ENCODE measurements around the gene NKX3-2. TPM values are rescaled to one million over a fixed set of nuclear protein-coding genes. Genes with fewer than 3 reads are reported as not detected.

The NKX3-2 gene
- total and polyA plus RNA-seq, 2 of the 4 experiments (the other 2 are of a cell fraction) = 0.05 TPM; not detected in 1

DNA sequence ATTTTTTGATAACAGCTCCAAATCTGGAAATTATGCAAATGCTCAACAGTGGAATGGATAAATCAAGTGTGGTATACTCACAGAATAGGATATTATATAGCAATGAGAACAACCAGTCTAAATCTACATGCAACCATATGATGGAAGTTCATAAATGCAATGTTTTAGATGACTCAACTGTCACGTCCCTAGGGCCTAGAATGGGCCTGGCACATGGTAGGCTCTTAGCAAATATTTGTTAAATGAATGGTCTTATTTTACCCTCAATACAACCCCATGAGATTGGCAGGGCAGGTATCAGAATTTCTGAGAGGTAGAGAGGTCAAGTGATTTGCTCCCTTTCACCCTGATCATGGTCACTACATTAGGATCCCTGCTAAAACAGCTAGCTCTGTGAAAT lies 14.6 kb upstream of the NKX3-2 start:
- Histone ChIP-seq H4K5ac (ENCODE audit: low read depth, low read length) (no peak overlapping the region), H3K4me1 (ENCODE audit: control insufficient read depth, insufficient read depth, low read length) (peaks cover 5% of the 10 kb centered on the region; the same call in 1 of the 2 replicates), H3K9ac (ENCODE audit: low read depth, low read length) (no peak overlapping the region), H3K79me1 (ENCODE audit: low read depth in 1 of 2, low read length in 2 of 2) (no peaks in the 10 kb centered on the region), H2BK20ac (ENCODE audit: low read depth, low read length) (peak overlapping the region; percentile 57; the same call in 1 of the 2 replicates), H3K27me3 (ENCODE audit: control insufficient read depth, insufficient read depth, low read length) (no peaks in the 10 kb centered on the region), H2BK15ac (ENCODE audit: low read depth, low read length) (peak overlapping the region; percentile 37; the same call in 1 of the 3 replicates), H2BK5ac (ENCODE audit: low read depth, low read length, poor library complexity, severe bottlenecking) (no peak overlapping the region), H3K36me3 (ENCODE audit: control insufficient read depth, insufficient read depth, low read length) (no peaks in the 10 kb centered on the region), H2AK5ac (ENCODE audit: low read depth, low read length) (no peak overlapping the region; the same call in 1 of the 2 replicates), H3K23ac (ENCODE audit: low read depth, low read length) (no peak overlapping the region), H3K4me3 (ENCODE audit: insufficient read depth, low read depth, low read length) (no peak overlapping the region), H3K4ac (ENCODE audit: low read depth, low read length) (no peak overlapping the region; the same call in 1 of the 2 replicates), H2AFZ (replicated peaks; ENCODE audit: low read length, poor library complexity) (no peak overlapping the region), H3K56ac (ENCODE audit: extremely low read depth, insufficient read depth, low read length) (no peak overlapping the region), H4K8ac (ENCODE audit: low read depth in 2 of 2, low read length in 2 of 2) (peak overlapping the region in 1 of 2 experiments; percentile 44; a peak in 1 of 4 replicates), H3K27ac (ENCODE audit: insufficient read depth, low read length) (no peak overlapping the region), H3K4me2 (ENCODE audit: low read depth, low read length) (peak overlapping the region; percentile 36; the same call in 1 of the 2 replicates), H3K18ac (ENCODE audit: low read depth, low read length) (no peak overlapping the region), H4K20me1 (ENCODE audit: insufficient read depth, low read length) (no peaks in the 10 kb centered on the region), H2AK9ac (replicated peaks; ENCODE audit: low read depth, low read length, poor library complexity) (no peak overlapping the region), H3K9me1 (ENCODE audit: insufficient read depth, low read length) (peaks cover 4% of the 10 kb centered on the region; the same call in 1 of the 2 replicates), H3K14ac (replicated peaks; ENCODE audit: low read depth, low read length) (peak overlapping the region; percentile 58; the same call in 1 of the 2 replicates), H2BK120ac (ENCODE audit: low read depth, low read length) (peak overlapping the region; percentile 60; the same call in 1 of the 2 replicates), H4K91ac (ENCODE audit: insufficient read depth, low read depth, low read length) (no peak overlapping the region), H3K9me3 (ENCODE audit: control insufficient read depth, insufficient read depth, low read length) (no peaks in the 10 kb centered on the region)
- in situ Hi-C loops (cut with MboI; ENCODE audit: low sequenced_read_pairs) = no loop called here
- no TSS peak for BruUV-seq (replicated peaks)
- TF ChIP-seq MXI1 (IDR thresholded peaks at IDR 0.05; ENCODE audit: borderline replicate concordance, low read depth, low read length) (no peak), SMC3 (IDR thresholded peaks at IDR 0.05; ENCODE audit: low read depth, low read length) (no peak), MAFK (IDR thresholded peaks at IDR 0.05; ENCODE audit: low read depth, low read length) (no peak), POLR2A (IDR thresholded peaks at IDR 0.05; ENCODE audit: low read depth, low read length) (no peak), NFE2L2 (IDR thresholded peaks at IDR 0.05; ENCODE audit: low read depth, low read length) (no peak)
- TF ChIP-seq, protein P1, sequence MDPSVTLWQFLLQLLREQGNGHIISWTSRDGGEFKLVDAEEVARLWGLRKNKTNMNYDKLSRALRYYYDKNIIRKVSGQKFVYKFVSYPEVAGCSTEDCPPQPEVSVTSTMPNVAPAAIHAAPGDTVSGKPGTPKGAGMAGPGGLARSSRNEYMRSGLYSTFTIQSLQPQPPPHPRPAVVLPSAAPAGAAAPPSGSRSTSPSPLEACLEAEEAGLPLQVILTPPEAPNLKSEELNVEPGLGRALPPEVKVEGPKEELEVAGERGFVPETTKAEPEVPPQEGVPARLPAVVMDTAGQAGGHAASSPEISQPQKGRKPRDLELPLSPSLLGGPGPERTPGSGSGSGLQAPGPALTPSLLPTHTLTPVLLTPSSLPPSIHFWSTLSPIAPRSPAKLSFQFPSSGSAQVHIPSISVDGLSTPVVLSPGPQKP (IDR thresholded peaks at IDR 0.05; ENCODE audit: borderline replicate concordance, low read depth, low read length) = no peak
- TF ChIP-seq, protein P2, sequence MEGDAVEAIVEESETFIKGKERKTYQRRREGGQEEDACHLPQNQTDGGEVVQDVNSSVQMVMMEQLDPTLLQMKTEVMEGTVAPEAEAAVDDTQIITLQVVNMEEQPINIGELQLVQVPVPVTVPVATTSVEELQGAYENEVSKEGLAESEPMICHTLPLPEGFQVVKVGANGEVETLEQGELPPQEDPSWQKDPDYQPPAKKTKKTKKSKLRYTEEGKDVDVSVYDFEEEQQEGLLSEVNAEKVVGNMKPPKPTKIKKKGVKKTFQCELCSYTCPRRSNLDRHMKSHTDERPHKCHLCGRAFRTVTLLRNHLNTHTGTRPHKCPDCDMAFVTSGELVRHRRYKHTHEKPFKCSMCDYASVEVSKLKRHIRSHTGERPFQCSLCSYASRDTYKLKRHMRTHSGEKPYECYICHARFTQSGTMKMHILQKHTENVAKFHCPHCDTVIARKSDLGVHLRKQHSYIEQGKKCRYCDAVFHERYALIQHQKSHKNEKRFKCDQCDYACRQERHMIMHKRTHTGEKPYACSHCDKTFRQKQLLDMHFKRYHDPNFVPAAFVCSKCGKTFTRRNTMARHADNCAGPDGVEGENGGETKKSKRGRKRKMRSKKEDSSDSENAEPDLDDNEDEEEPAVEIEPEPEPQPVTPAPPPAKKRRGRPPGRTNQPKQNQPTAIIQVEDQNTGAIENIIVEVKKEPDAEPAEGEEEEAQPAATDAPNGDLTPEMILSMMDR (conservative IDR thresholded peaks at IDR 0.05; ENCODE audit: low read depth, low read length) = no peak
- ATAC-seq (ENCODE audit: low read depth) = no peak
- intact Hi-C loops (cut with micrococcal nuclease) = no loop called here
- dilution Hi-C loops (cut with HindIII; ENCODE audit: low sequenced_read_pairs, unreplicated experiment) = no loop called here
- DNase-seq = no peak
- ChIA-PET POLR2A (ENCODE audit: unreplicated experiment) (no interaction called here), CTCF (interaction anchor here (0.6 kb wide), 1 partner anchor 506 kb away, joined by 6 read pairs; no protein-coding TSS in a partner anchor)
- no CpG with 5 or more reads among the region's 1 CpG for WGBS, 2 experiments (ENCODE audit: extremely low coverage in 2 of 2, insufficient read length in 1 of 2)
